SK-N-MC (cell line): Measurements from ENCODE around the gene PDS5B.
"Not testable (repeated sequence)": the region's sequence is repeated elsewhere in the genome, so short reads cannot be mapped to it uniquely, and the experiment has no call there.

Source experiments
- DNase-seq: peaks from one replicate; pipeline ENCODE4 v3.0.0-alpha.2; 2011; ENCODE audit warnings: low read depth, low spot score
- H3K27ac ChIP-seq: fragments of 200-600 bp; sonication (generic); 2 replicates; pipeline ENCODE4 v1.5.1; 2016; ENCODE audit warnings: mixed run types
- H3K36me3 ChIP-seq: fragments of 200-600 bp; sonication (generic); 2 replicates; pipeline ENCODE4 v1.6.1; 2017; ENCODE audit warnings: antibody characterized with exemption, low read length, mixed read lengths; ENCODE audit not compliant: insufficient read depth
- H3K4me3 ChIP-seq: fragments of 200-600 bp; sonication (generic); 2 replicates; pipeline ENCODE4 v1.5.1; 2016
- H3K9ac ChIP-seq: fragments of 200-600 bp; sonication (generic); 2 replicates; pipeline ENCODE4 v1.8.0; 2017; ENCODE audit warnings: mixed run types, mixed read lengths; ENCODE audit not compliant: insufficient read length
- H3K9me3 ChIP-seq: fragments of 200-600 bp; sonication (generic); 2 replicates; pipeline ENCODE4 v1.6.1; 2017; ENCODE audit warnings: low read depth, mild to moderate bottlenecking, antibody characterized with exemption, low read length, moderate library complexity, mixed read lengths
- EZH2 ChIP-seq: fragments of 200-600 bp; sonication (generic); IDR thresholded peaks from one replicate; pipeline ENCODE4 v1.6.1; 2017; ENCODE audit warnings: antibody characterized with exemption
- FOXP2 ChIP-seq: optimal IDR thresholded peaks from 2 replicates; pipeline ENCODE3; 2011; ENCODE audit warnings: mild to moderate bottlenecking, moderate library complexity; ENCODE audit not compliant: insufficient read depth; ENCODE audit errors: extremely low read length, control extremely low read depth
- POLR2AphosphoS5 ChIP-seq: IDR thresholded peaks from 2 replicates; pipeline ENCODE4 v1.6.1; 2012; ENCODE audit warnings: mild to moderate bottlenecking, low read depth, low read length, borderline replicate concordance

PDS5B gene

GRCh38 chr13:32549788-32550187 lies 36.5 kb upstream of the PDS5B start:
- Histone ChIP-seq H3K36me3 (no peaks in the 10 kb centered on the region), H3K9ac (no peak overlapping the region)

GRCh38 chr13:32553720-32554119 lies 32.5 kb upstream of the PDS5B start:
- Histone ChIP-seq H3K9me3 (no peaks in the 10 kb centered on the region), H3K4me3 (no peak overlapping the region), H3K27ac (no peak overlapping the region), H3K36me3 (no peaks in the 10 kb centered on the region), H3K9ac (no peak overlapping the region)
- no peak for DNase-seq
- no peak for TF ChIP-seq FOXP2
- no peak for TF ChIP-seq EZH2
- TF ChIP-seq POLR2AphosphoS5: no peak

More at GRCh38 chr13:32549788-32550187, 36.5 kb upstream of the PDS5B start:
- H3K4me3 ChIP-seq: no peak overlapping the region
- DNase-seq: no peak
- H3K9me3 ChIP-seq: no peaks in the 10 kb centered on the region
- TF ChIP-seq EZH2 (no peak), POLR2AphosphoS5 (no peak), FOXP2 (no peak)
- H3K27ac ChIP-seq: 0 out of 2 replicates have a peak overlapping the region, but pooled peaks have one; percentile 29

- Histone ChIP-seq H3K9ac (no peak overlapping the region), H3K36me3 (no peaks in the 10 kb centered on the region), H3K27ac (no peak overlapping the region), H3K4me3 (no peak overlapping the region), H3K9me3 (no peaks in the 10 kb centered on the region)
- no peak for DNase-seq
- TF ChIP-seq EZH2 (no peak), FOXP2 (no peak), POLR2AphosphoS5 (no peak)
These were observed 30.6 kb upstream of the PDS5B start for GRCh38 chr13:32555613-32556012.

- DNase-seq: not testable (repeated sequence)
These were observed 25.4 kb upstream of the PDS5B start for GRCh38 chr13:32560842-32561241.

GRCh38 chr13:32575687-32576086 lies 10.6 kb upstream of the PDS5B start:
- not testable (repeated sequence) for H3K9ac ChIP-seq, H3K4me3 ChIP-seq, DNase-seq, H3K27ac ChIP-seq, H3K36me3 ChIP-seq, H3K9me3 ChIP-seq

More at GRCh38 chr13:32560842-32561241, 25.4 kb upstream of the PDS5B start:
- not testable (repeated sequence) for H3K9ac ChIP-seq, H3K27ac ChIP-seq, H3K4me3 ChIP-seq, H3K9me3 ChIP-seq, H3K36me3 ChIP-seq

GRCh38 chr13:32577032-32577431 lies 9.2 kb upstream of the PDS5B start:
- no peak overlapping the region for H3K27ac ChIP-seq
- DNase-seq: no peak
- no peak overlapping the region for H3K4me3 ChIP-seq
- TF ChIP-seq POLR2AphosphoS5 (no peak), EZH2 (no peak), FOXP2 (no peak)
- peaks cover 4% of the 10 kb centered on the region; the same call in 1 of the 2 replicates for H3K9me3 ChIP-seq
- H3K36me3 ChIP-seq: no peaks in the 10 kb centered on the region
- no peak overlapping the region for H3K9ac ChIP-seq

- H3K4me3 ChIP-seq: no peak overlapping the region
- H3K27ac ChIP-seq: no peak overlapping the region
- DNase-seq: no peak
- peaks cover 4% of the 10 kb centered on the region; the same call in 1 of the 2 replicates for H3K9me3 ChIP-seq
- H3K9ac ChIP-seq: no peak overlapping the region
- TF ChIP-seq EZH2 (no peak), FOXP2 (no peak), POLR2AphosphoS5 (no peak)
- H3K36me3 ChIP-seq: no peaks in the 10 kb centered on the region
These were observed 5.0 kb upstream of the PDS5B start for GRCh38 chr13:32581177-32581786.

GRCh38 chr13:32582281-32582680 lies 4.0 kb upstream of the PDS5B start:
- H3K4me3 ChIP-seq: no peak overlapping the region
- no peak for TF ChIP-seq FOXP2
- TF ChIP-seq EZH2: no peak
- no peak for TF ChIP-seq POLR2AphosphoS5
- H3K9ac ChIP-seq: peak overlapping the region; percentile 41

GRCh38 chr13:32582991-32583390 lies 3.3 kb upstream of the PDS5B start:
- no peak for TF ChIP-seq EZH2
- no peak for TF ChIP-seq FOXP2
- no peak for TF ChIP-seq POLR2AphosphoS5
- H3K9me3 ChIP-seq: no peaks in the 10 kb centered on the region

More at GRCh38 chr13:32582281-32582680, 4.0 kb upstream of the PDS5B start:
- Histone ChIP-seq H3K36me3 (no peaks in the 10 kb centered on the region), H3K27ac (no peak overlapping the region), H3K9me3 (peaks cover under 1% of the 10 kb centered on the region; the same call in 1 of the 2 replicates)
- DNase-seq: no peak

More at GRCh38 chr13:32582991-32583390, 3.3 kb upstream of the PDS5B start:
- no peak overlapping the region for H3K4me3 ChIP-seq
- no peak for DNase-seq
- H3K36me3 ChIP-seq: no peaks in the 10 kb centered on the region; the same call in 1 of the 2 replicates
- H3K27ac ChIP-seq: no peak overlapping the region
- no peak overlapping the region for H3K9ac ChIP-seq
